HG02678 (cell line): ENCODE measurements around the gene MYO3B.
A peak's percentile ranks its signal among the peaks of the same experiment; 100 is the strongest.

Experiments used
- ATAC-seq: cut with Tn5 transposase; IDR thresholded peaks from one replicate; pipeline ENCODE4 v1.9.1; 2021; ENCODE audit warnings: mild to moderate bottlenecking, moderate library complexity; ENCODE audit not compliant: unreplicated experiment

MYO3B gene

GRCh38 chr2:170498619-170499018, 320.7 kb downstream of the MYO3B start:
- ATAC-seq = no peak

DNA sequence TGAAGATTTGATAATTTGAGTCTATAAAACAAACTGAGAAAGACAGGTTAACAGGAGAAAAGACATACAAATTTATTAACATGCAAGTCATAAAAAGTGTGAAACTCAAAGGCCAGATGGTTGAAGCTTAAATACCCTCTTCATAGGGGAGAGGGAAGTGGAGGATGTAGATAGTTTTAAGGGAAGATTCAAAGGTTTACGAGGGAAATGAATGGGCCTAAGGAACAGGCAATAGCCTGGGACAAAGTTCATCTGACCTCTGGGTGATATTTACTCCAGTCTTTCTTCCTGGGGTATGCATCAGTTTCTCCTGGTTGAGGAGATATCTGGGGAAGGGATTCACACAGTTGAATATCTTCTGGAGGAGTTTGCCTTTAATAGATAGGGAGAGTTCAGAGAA, 322.2 kb downstream of the MYO3B start:
- ATAC-seq = no peak

GRCh38 chr2:170500770-170501169, 322.8 kb downstream of the MYO3B start:
- no peak for ATAC-seq

- no peak for ATAC-seq
Measured at GRCh38 chr2:170501421-170502043, 323.6 kb downstream of the MYO3B start.

- no peak for ATAC-seq
Measured at GRCh38 chr2:170502361-170503130, 324.6 kb downstream of the MYO3B start.

GRCh38 chr2:170503563-170503962, 325.6 kb downstream of the MYO3B start:
- no peak for ATAC-seq

DNA sequence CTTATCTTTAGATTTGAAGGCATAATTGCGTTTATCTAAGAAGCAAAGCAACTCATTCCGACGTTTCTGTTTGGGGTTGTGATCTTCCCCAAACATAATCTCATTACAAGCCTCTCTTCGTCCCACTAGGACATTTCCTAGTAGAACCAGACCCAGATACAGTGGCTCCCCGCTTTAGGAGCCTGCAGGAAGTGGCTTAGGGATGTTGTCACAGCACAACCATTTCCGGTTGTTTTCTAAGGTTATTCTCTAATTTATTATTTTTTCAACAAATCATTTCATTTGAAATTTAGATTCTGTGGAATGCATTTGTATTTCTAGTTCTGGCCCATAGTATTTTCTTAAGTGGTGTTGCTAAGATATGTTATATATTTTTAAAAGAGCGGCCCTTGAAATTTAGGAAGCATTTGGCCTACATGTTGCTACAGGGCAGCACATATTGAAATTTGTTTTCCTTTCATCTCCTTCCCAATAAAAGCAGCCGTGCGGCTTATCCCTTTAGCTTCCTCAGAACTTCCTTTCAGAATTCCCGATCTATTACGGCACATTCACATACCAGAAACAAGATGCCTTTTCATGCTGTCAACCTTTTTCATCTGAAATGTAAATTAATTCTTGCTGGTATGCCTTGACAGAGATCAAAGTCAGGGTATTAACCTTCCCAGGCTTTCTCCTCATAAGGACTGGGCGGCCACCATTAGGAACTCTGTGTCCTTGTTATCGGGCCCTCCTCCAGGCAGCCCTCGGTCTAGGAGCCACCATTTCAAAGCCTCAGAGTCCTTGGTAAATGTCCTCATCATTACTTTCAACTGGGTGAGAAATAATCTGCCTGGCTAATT, 326.2 kb downstream of the MYO3B start:
- no peak for ATAC-seq

GRCh38 chr2:170504810-170505145, 326.8 kb downstream of the MYO3B start:
- ATAC-seq = no peak

DNA sequence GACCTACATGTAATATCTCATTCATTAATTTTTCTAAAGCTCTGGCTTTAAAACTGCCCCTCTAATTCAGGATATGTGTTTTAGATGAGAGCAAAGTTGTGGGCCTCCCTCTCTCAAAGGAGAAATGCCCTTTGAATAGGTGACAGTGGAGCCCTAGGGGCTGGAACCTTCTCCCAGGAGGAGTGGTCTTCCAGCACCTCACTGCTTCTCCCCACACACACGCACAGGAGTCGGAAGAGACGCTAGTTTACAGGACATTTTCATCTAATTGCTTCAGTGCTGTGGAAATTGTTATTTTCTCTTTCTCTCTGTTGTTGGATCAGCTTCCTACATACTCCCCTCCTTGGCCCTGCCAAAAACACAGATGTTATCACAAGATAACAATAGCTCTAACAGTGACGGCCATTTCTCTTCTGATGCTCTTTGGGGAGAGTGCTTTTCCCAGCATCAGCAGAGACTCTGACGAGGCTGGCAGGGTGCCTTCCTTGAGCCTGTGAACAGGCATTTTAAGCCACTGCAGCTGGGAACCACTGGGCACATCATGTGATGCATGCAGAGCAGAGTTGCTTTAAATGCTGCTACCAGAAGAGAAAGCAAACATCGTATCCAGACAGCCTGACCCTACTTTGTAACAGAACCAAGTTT, 327.8 kb downstream of the MYO3B start:
- no peak for ATAC-seq

DNA sequence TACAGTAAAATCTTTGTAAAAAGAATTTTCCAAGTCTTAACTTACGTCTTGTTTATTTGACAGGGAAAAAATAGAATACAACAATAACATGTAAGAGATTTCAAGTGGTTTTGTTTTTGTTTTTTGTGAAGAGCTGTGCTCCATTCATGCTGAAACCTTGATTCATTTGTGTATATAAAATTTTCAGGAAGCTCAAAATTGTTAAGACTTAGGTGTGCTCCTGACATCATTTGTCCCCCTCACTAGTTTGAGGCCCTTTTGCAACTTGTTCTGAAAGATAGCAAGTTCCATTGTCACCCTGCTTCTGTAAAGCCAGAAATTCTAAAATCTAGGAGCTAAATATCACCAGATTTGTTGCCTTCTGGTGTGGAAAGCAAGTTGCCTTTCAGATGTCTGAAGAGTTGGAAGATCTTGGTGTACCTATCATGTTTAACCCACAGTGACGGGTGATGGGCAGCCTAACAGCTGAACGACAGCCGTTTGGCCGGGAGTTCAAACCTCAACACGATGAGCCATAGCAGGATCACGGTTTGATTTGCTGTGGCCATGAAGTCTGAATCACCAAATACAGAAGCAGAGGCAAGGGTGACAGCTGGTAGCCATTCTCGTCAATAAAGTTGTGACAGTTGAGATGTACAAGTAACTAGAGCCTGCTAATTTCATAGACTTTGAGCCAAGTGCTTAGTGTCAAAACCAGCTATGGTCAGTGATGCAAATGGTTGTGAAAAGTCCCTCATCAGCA, 331.7 kb downstream of the MYO3B start:
- peak; percentile 31 for ATAC-seq

DNA sequence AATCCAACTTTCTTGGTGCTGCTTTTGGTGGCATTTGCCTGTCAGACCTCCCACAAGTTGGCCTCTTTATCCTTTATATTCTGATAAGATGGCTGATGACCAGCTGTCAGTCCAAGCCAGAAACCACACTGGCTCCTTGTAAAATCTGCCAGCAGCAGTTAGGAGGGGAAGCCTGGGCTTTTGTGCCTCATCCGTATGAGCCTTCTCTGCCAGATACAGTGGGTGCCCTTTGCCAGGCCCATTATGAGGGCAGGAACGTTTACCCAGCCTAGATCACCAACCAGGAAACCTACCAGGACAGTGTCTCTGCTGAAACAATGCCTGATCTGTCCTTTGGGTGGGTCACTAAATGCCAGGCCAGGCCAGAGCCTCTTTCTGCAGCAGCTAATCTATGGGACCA, 334.3 kb downstream of the MYO3B start:
- no peak for ATAC-seq

GRCh38 chr2:170514140-170514539, 336.2 kb downstream of the MYO3B start:
- ATAC-seq = no peak

- ATAC-seq = no peak
Measured at GRCh38 chr2:170517538-170517937, 339.6 kb downstream of the MYO3B start.

GRCh38 chr2:170518911-170519310, 341.0 kb downstream of the MYO3B start:
- ATAC-seq = no peak

GRCh38 chr2:170521299-170521698, 343.4 kb downstream of the MYO3B start:
- ATAC-seq = no peak

DNA sequence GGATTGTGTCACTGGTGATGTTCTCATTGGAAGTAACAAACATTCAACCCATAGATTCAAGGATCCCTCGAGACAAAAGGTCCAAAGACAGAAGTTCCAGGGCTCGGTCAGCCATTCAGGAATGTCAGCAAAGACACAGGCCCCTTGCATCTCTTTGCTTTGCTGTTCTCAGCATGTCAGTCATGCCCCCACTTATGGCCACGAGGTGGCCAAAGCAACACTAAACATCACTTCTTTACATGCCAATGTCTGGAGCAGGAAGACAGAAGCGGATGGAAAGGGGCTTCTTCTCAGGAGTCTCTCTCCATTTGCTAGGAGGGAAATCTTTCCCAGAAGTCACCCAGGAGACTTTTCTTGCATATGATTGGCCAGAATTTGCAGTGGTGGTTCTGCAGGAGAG, 345.6 kb downstream of the MYO3B start:
- no peak for ATAC-seq

GRCh38 chr2:170524828-170525565, 347.1 kb downstream of the MYO3B start:
- ATAC-seq = peak; percentile 77

GRCh38 chr2:170525566-170525900, 347.6 kb downstream of the MYO3B start:
- no peak for ATAC-seq

- peak; percentile 42 for ATAC-seq
Measured at GRCh38 chr2:170530284-170530745, 352.4 kb downstream of the MYO3B start.
